Activated CD4-positive, alpha-beta T cell treated with anti-CD3 and anti-CD28 coated beads for 1 hour (primary cell): ENCODE results near the gene ZFR.
"Not testable (repeated sequence)": the region's sequence is repeated elsewhere in the genome, so short reads cannot be mapped to it uniquely, and the experiment has no call there.

Experiments used
- DNase-seq: peaks from one replicate; pipeline ENCODE4 v3.0.0-alpha.2; 2020

Gene ZFR

DNA sequence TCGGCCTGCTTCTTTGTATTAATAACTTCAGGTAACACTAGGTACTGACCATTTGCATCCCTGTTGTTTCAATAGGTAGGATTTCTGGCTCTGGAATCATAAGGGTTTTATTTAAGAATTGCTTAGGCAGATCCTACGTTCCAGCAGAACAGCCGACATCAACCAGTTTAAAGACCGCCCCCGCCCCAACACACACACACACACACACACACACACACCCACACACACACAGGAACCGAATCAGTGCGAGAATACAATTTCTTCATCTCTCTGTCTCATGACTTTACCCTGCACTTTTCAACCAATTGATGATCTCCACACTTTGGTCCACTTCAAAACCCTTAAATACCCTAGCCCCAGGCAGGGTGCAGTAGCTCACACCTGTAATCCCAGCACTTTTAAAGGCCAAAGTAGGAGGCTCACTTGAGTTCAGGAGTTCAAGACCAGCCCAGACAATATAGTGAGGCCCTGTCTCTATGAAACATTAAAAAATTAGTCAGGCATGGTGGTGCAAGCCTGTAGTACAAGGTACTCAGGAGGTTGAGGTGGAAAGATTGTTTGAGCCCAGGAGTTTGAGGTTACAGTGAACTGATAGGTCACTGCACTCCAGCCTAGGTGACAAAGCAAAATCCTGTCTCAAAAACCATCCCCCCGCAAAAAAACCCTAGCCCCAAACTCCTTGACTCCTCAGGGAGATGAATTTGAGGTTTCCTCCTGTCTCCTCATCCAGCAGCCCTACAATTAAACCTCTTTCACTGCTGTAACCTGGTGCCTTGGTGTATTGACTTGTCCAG lies 129.1 kb downstream of the ZFR start:
- no peak for DNase-seq

DNA sequence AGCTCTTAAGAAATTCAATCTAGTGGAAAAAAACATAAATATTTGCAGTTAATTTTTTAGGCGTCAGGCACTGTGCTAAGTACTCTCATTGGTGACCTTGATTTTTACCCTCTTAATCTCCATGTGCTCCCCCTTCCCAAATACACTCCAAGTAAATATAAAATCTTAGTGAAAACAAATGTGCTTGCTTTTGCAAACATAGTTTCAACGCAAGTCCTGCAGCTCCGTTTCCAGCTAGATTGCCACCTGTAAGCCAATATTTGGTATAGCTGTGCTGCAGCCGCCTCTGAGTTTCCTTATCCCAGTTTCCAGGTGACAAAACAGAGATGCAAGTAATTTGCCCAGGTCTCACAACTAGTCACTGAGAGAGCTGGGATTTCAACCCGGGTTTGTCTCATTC lies 129.9 kb downstream of the ZFR start:
- no peak for DNase-seq

GRCh38 chr5:32314152-32314488 lies 130.4 kb downstream of the ZFR start:
- not testable (repeated sequence) for DNase-seq

DNA sequence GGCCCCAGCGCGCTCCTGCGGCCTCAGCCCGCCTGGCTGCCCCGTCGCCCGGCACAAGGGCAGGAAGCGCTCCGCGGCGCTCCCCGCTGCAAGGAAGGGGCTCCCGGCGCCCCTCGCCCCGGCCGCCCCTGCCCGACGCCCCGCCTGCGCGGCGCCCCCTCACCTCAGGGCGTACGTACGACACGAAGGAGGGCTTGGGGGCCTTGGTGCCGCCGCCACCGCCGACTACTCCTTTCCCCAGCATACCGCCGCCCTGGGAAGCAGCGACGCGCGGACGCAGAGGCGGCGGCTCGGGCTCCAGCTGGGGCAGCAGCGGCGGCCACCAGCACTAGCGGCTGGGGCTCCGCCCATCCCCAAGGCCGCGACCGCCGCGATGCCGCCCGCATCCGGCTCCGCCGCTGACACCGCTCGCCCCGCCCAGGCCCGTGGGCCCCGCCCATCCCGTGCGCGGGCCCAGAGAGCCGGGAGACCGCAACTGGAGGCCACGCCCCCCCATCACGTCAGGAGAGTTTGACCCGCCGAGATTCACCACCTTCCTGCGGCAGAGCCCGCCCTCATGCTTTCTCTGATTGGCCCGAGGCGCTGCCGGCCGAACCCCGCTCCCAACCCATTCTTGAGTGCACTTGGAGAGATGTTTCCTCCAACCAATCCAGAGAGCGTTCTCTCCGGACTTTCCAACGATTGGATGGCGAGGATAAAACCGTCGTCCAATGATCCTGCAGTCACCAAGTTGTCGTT lies 131.8 kb downstream of the ZFR start, which contains the start of gene MTMR12:
Gene MTMR12, minus strand, starts transcription at position 345 of the 738 bp plus-strand sequence. Its CDS starts 101 bp downstream, at position 244.
- DNase-seq = peak; percentile 99

GRCh38 chr5:32312197-32312594 lies 132.3 kb downstream of the ZFR start:
- DNase-seq = peak; percentile 22

GRCh38 chr5:32311404-32312196 lies 132.9 kb downstream of the ZFR start:
- DNase-seq = no peak

- DNase-seq = no peak
Measured at GRCh38 chr5:32309761-32310160, 134.8 kb downstream of the ZFR start.

DNA sequence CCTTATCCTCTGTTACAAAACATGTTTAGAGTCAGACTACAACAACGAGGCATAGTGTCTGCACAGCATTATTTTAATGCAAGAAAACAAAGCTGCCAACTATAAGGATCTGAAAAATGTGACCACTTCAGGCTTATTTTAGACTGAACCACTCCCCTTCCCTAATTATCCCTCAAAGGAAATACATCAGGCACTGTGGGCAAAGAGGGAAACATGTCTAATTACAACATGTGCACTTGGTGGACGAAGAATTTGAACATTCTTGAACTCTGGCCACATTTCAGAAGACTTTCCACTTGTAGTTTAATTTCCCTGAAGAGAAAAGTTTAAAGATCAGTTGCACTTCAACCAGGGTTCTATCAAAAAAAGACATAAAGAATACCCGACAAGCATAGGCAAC lies 135.6 kb downstream of the ZFR start:
- no peak for DNase-seq

- DNase-seq = no peak
Measured at GRCh38 chr5:32307769-32308194, 136.8 kb downstream of the ZFR start.

GRCh38 chr5:32304622-32305021 lies 139.9 kb downstream of the ZFR start:
- no peak for DNase-seq
